ENCODE data around the gene TMED9.
A peak's percentile ranks its signal among the peaks of the same experiment; 100 is the strongest.
"Not testable (repeated sequence)": the region's sequence is repeated elsewhere in the genome, so short reads cannot be mapped to it uniquely, and the experiment has no call there.

Gene TMED9
- long read RNA-seq, donor 1, transcript TMED9-201 (5 exons, 1,473 nt) = major isoform, 153 of 172 reads
- long read RNA-seq, donor 1, transcript TMED9-206 (4 exons, 772 nt) = minor isoform, 5 of 172 reads
- long read RNA-seq, donor 1, transcript TMED9-205 (3 exons, 821 nt) = minor isoform, 7 of 172 reads
- long read RNA-seq, donor 1, partial matches to known transcripts = 6 of 172 reads
- long read RNA-seq, donor 1, other reads (novel, unspliced or antisense) = 0 of 172 reads
- long read RNA-seq, donor 2, transcript TMED9-201 (5 exons, 1,473 nt) = major isoform, 68 of 89 reads
- long read RNA-seq, donor 2, partial matches to known transcripts = 14 of 89 reads
- long read RNA-seq, donor 2, other reads (novel, unspliced or antisense) = 0 of 89 reads
- long read RNA-seq, donor 3, transcript TMED9-201 (5 exons, 1,473 nt) = major isoform, 44 of 48 reads
- long read RNA-seq, donor 3, partial matches to known transcripts = 0 of 48 reads
- long read RNA-seq, donor 3, other reads (novel, unspliced or antisense) = 0 of 48 reads
- long read RNA-seq, donor 4, transcript TMED9-206 (4 exons, 772 nt) = minor isoform, 6 of 110 reads
- long read RNA-seq, donor 4, transcript TMED9-201 (5 exons, 1,473 nt) = major isoform, 93 of 110 reads
- long read RNA-seq, donor 4, partial matches to known transcripts = 7 of 110 reads
- long read RNA-seq, donor 4, other reads (novel, unspliced or antisense) = 0 of 110 reads
- long read RNA-seq, donor 5, transcript TMED9-201 (5 exons, 1,473 nt) = major isoform, 169 of 184 reads
- long read RNA-seq, donor 5, partial matches to known transcripts = 12 of 184 reads
- long read RNA-seq, donor 5, other reads (novel, unspliced or antisense) = 0 of 184 reads
- long read RNA-seq, donor 6, transcript TMED9-201 (5 exons, 1,473 nt) = major isoform, 79 of 234 reads
- long read RNA-seq, donor 6, partial matches to known transcripts = 148 of 234 reads
- long read RNA-seq, donor 6, other reads (novel, unspliced or antisense) = 0 of 234 reads
- long read RNA-seq, donor 7, transcript TMED9-201 (5 exons, 1,473 nt) = major isoform, 165 of 361 reads
- long read RNA-seq, donor 7, partial matches to known transcripts = 190 of 361 reads
- long read RNA-seq, donor 7, other reads (novel, unspliced or antisense) = 0 of 361 reads
- long read RNA-seq, donor 8, transcript TMED9-201 (5 exons, 1,473 nt) = major isoform, 112 of 143 reads
- long read RNA-seq, donor 8, partial matches to known transcripts = 28 of 143 reads
- long read RNA-seq, donor 8, other reads (novel, unspliced or antisense) = 0 of 143 reads

- DNase-seq = peak; percentile 80
Measured at GRCh38 chr5:177592010-177592834, at the start of gene TMED9. Gene TMED9 (plus strand): TSS chr5:177592203. CDS start chr5:177592215, 12 bp downstream.

GRCh38 chr5:177542816-177543465 lies 49.1 kb upstream of the TMED9 start:
- no peak for DNase-seq

- no peak for DNase-seq
Measured at GRCh38 chr5:177545487-177546257, 46.3 kb upstream of the TMED9 start.

- no peak for DNase-seq
Measured at GRCh38 chr5:177546258-177546741, 45.7 kb upstream of the TMED9 start.

- DNase-seq = no peak
Measured at GRCh38 chr5:177547736-177548135, 44.3 kb upstream of the TMED9 start.

GRCh38 chr5:177548495-177548894 lies 43.5 kb upstream of the TMED9 start:
- no peak for DNase-seq

- no peak for DNase-seq
Measured at GRCh38 chr5:177550122-177550521, 41.9 kb upstream of the TMED9 start.

- DNase-seq = no peak
Measured at GRCh38 chr5:177552839-177553455, 39.1 kb upstream of the TMED9 start.

GRCh38 chr5:177553671-177554429 lies 38.2 kb upstream of the TMED9 start:
- DNase-seq = peak; percentile 78

- DNase-seq = peak; percentile 85
Measured at GRCh38 chr5:177554474-177555111, 37.4 kb upstream of the TMED9 start, which contains the start of gene FAM193B. Gene FAM193B (minus strand): TSS chr5:177554563. CDS start chr5:177554458, 105 bp downstream.

- DNase-seq = no peak
Measured at GRCh38 chr5:177555228-177555627, 36.8 kb upstream of the TMED9 start.

- no peak for DNase-seq
Measured at GRCh38 chr5:177555665-177556064, 36.3 kb upstream of the TMED9 start.

GRCh38 chr5:177557041-177557647 lies 34.9 kb upstream of the TMED9 start:
- no peak for DNase-seq

- DNase-seq = no peak
Measured at GRCh38 chr5:177557796-177558195, 34.2 kb upstream of the TMED9 start.

- not testable (repeated sequence) for DNase-seq
Measured at GRCh38 chr5:177559446-177559941, 32.5 kb upstream of the TMED9 start.

GRCh38 chr5:177565046-177565445 lies 27.0 kb upstream of the TMED9 start:
- DNase-seq = no peak

- DNase-seq = no peak
Measured at GRCh38 chr5:177568326-177568725, 23.7 kb upstream of the TMED9 start.

Measured in right kidney (tissue), 9 donors.